Retinal pigment epithelial cell (primary cell): ENCODE measurements around the gene GALM.
A peak's percentile ranks its signal among the peaks of the same experiment; 100 is the strongest.

Source experiments
- DNase-seq: peaks from one replicate; pipeline ENCODE4 v3.0.0-alpha.2; 2010; ENCODE audit warnings: low read depth
- H3K4me3 ChIP-seq: 2 replicates; pipeline ENCODE4 v1.5.1; 2011; ENCODE audit warnings: mild to moderate bottlenecking, low read length, control low read depth, moderate library complexity
- CTCF ChIP-seq: conservative IDR thresholded peaks from 2 replicates; pipeline ENCODE4 v1.5.1; 2011; ENCODE audit warnings: low read depth, low read length, control low read depth, inconsistent platforms

The GALM gene

GRCh38 chr2:38655441-38655840 is 10.5 kb upstream of the GALM start:
- no peak for TF ChIP-seq CTCF
- DNase-seq = no peak
- H3K4me3 ChIP-seq = no peak overlapping the region

GRCh38 chr2:38656866-38657480 is 8.9 kb upstream of the GALM start:
- H3K4me3 ChIP-seq = no peak overlapping the region
- DNase-seq = no peak
- TF ChIP-seq CTCF = no peak

- H3K4me3 ChIP-seq = no peak overlapping the region
- no peak for TF ChIP-seq CTCF
- DNase-seq = no peak
These were observed 7.3 kb upstream of the GALM start for GRCh38 chr2:38658613-38659012.

- no peak for TF ChIP-seq CTCF
- no peak for DNase-seq
- H3K4me3 ChIP-seq = no peak overlapping the region
These were observed 6.8 kb upstream of the GALM start for GRCh38 chr2:38659115-38659514.

GRCh38 chr2:38660282-38660681 is 5.6 kb upstream of the GALM start:
- no peak for DNase-seq
- TF ChIP-seq CTCF = no peak

GRCh38 chr2:38661306-38661705 is 4.6 kb upstream of the GALM start:
- TF ChIP-seq CTCF = no peak
- H3K4me3 ChIP-seq = no peak overlapping the region
- DNase-seq = no peak

More at GRCh38 chr2:38660282-38660681, 5.6 kb upstream of the GALM start:
- H3K4me3 ChIP-seq = no peak overlapping the region

GRCh38 chr2:38666556-38666910 is 619 bp downstream of the GALM start:
- no peak for DNase-seq
- TF ChIP-seq CTCF = no peak
- H3K4me3 ChIP-seq = peak overlapping the region; percentile 79
